Kidney glomerular epithelial cell (primary cell): ENCODE results near the gene CASP4.
"Not testable (repeated sequence)": the region's sequence is repeated elsewhere in the genome, so short reads cannot be mapped to it uniquely, and the experiment has no call there.

Experiments used
- DNase-seq: peaks from one replicate; lab custom pipeline; 2025; lab: John Stamatoyannopoulos, UW

CASP4 gene

DNA sequence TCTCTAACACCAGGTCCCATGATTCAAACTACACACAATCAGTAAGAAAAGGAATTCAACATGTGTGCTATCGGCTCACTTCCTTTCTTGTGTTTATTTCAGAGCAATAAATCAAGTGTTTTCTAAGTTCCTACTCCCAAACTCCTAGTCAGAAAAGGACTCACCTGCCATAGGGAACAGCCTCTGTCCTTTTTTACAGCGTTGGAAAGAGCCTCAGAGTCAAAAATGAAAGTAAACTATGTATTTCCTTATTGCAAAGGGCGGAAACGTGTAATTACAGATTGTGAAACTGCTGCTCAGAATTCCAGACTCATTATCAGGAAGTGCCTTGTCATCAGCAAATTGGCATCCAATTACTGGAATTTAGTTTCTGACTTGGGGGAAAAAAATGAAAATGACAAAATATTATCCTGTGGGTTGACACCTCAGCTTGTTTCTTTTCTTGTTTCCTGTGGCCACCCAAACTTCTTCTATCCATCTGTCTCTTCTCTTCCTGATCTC lies at the start of gene CASP4:
CASP4 (minus strand) TSS at position 220 of the 501 bp plus-strand sequence; CDS start at position 171, 49 bp downstream.
- peak; percentile 62 for DNase-seq

DNA sequence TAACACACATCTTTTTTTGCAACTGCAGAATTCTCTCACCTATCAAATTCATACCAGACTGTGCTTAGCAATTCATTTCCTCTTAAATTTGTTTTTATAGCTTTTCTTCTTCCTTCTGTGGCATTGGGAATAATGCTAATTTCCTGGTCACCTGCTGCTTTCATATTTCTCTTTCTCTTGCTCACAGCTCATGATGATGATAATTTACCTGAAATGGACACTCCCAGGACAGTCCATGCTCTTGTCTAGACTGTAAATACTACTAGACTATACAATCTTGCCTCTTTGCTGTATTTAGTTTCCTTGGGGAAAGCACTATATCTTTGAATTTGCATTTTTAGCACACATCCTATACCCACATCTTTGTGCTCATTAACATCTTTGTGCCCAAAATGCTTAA lies 39.1 kb upstream of the CASP4 start:
- DNase-seq = no peak

- no peak for DNase-seq
Measured at GRCh38 chr11:105005451-105005845, 37.1 kb upstream of the CASP4 start.

- no peak for DNase-seq
Measured at GRCh38 chr11:105004021-105004420, 35.6 kb upstream of the CASP4 start.

DNA sequence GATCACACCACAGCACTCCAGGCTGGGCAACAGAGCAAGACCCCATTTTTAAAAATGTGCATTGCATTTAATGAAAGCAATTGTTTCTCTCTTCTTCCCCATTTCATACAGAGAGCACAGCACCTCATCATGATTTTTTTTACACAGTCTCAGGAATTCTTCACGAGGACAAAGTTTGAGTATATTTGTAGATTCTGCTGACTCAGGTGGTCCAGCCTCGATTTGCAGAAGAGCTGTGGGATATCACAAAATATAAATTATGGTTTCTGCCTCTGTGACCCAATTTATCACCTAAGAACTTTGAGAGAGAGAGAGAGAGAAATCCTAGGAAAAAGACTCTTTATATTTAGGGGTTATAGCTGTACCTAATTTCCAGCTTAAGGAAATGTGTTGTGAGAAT lies 34.8 kb upstream of the CASP4 start:
- no peak for DNase-seq

GRCh38 chr11:105000797-105001196 lies 32.4 kb upstream of the CASP4 start:
- DNase-seq = no peak

DNA sequence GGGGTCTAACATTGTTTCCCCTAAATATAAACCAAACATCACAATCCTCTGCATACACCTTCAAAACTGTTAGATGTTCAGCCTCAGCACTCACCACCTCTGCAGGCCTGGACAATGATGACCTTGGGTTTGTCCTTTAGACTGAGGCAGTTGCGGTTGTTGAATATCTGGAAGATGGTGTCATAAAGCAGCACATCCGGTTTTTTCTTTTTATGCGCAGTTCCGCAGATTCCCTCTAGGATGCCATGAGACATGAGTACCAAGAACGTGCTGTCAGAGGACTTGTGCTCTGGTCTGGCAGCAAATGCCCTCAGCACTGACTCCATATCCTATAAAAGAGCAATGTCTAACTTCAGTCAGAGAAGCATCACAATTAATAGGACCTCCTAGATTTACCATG lies 31.8 kb upstream of the CASP4 start:
- DNase-seq = no peak

- peak; percentile 50 for DNase-seq
Measured at GRCh38 chr11:104999721-105000120, 31.3 kb upstream of the CASP4 start.

DNA sequence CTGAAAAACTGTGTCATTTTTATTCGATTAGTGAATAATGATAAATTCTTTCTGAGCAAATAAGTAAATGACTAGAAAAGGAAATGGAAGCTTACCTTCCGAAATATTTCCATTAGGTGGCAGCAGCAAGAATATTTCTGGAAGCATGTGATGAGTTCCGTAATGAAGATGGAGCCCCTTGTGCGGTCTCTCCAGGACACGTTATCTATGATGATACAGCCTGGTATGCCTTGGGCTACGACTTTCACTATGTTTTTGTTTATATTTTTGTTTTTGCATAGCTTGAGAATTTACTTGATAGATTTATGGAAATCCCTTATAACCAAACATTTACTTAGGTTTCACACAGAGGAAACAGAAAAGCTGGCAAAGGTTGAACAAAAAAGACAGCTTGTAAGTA lies 28.9 kb upstream of the CASP4 start:
- peak; percentile 2 for DNase-seq

DNA sequence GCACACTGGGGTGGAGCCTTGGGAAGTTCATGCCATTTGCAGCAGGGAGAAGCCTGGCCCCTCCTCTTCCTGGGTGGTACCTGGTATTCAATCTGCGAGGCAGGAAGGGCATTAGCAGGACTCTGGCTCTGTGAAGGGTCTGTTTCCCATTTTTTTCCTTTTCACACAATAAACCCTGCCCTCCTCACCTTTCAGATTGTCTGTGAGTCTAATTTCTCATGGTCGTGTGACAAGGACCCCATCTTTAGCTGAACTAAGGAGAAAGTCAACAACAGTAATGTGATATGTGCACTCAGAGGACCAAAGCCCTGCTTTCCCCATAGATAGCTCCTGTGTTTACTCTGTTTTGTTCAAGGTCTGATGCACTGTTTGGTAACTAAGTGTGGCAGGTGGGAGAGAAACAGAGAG lies 26.6 kb upstream of the CASP4 start:
- no peak for DNase-seq

DNA sequence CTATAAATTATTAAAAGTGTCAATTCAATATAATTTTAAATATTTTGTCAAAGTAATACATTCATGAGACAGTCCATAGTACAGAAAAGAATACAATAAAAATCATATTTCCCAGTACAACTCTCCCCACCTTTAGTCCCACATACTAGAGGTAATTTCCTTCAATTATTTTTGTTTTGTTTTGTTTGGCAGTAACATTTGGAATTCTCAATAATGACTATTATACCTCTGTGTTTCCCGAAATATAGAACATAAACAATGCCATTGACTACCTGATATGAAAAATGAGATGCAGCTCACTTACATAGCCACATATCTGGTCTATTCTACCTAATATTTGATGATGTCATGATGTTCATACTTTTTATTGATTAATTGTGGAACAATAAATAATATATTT lies 24.4 kb upstream of the CASP4 start:
- DNase-seq = no peak

DNA sequence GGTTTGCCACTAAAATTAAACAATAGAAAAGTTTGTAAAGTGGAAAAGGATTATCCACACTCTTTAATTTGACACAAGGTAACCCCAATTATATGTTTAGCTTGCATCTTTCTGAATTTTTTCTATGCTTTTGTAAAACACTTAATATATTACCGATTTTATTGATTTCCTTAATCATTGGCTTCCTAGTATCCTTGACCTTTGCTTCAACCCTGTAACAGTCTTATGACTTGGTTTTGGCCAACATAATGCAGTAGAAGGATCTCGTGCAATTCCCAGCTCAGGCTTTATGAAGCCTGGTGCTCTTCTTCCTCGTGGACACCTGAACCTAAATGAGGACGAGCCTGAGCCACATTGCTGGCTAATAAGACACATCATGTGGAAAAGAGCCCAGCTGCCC lies 23.6 kb upstream of the CASP4 start:
- no peak for DNase-seq

- no peak for DNase-seq
Measured at GRCh38 chr11:104984808-104985207, 16.4 kb upstream of the CASP4 start.

DNA sequence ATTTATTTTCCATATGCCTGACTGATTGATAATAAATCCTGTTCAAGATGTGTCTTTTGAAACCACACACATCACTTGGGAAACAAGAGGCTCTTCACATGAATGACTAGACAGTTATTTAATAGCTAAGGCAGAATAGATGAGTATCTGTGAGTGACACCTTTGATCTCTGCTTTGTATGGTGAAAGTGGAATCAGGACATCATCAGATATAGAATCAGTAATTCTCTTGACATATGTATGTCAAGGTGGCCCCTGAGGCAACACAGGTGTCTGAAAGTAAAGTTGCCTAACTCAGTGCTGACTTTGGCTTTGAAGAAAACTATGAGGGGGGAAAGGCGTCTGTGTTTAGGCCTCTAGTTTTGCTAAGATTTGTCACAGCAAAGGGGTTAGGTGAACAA lies 11.5 kb upstream of the CASP4 start:
- DNase-seq = no peak

GRCh38 chr11:104973616-104974015 lies 5.2 kb upstream of the CASP4 start:
- no peak for DNase-seq

DNA sequence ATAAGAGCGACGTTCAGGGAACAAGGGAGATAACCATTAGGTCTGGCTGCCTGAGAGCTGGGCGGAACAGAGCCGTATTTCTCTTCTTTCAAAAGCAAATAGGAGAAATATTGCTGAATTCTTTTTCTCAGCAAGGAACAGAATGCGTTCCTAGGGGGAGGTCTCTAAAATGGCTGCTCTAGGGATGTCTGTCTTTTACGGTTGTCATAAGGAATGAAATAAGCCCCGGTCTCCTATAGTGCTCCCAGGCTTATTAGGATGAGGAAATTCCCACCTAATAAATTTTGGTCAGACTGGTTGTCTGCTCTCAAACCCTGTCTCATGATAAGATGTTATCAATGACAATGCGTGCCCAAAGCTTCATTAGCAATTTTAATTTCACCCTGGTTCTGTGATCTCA lies 4.5 kb upstream of the CASP4 start:
- not testable (repeated sequence) for DNase-seq

- DNase-seq = no peak
Measured at GRCh38 chr11:104970756-104971155, 2.4 kb upstream of the CASP4 start.

- DNase-seq = no peak
Measured at GRCh38 chr11:104968856-104969776, 742 bp upstream of the CASP4 start.

GRCh38 chr11:104967534-104968354 lies 630 bp downstream of the CASP4 start:
- DNase-seq = no peak

- no peak for DNase-seq
Measured at GRCh38 chr11:104965735-104966134, 2.6 kb downstream of the CASP4 start.

- DNase-seq = no peak
Measured at GRCh38 chr11:104964247-104964646, 4.1 kb downstream of the CASP4 start.

- DNase-seq = no peak
Measured at GRCh38 chr11:104962852-104963251, 5.5 kb downstream of the CASP4 start.

DNA sequence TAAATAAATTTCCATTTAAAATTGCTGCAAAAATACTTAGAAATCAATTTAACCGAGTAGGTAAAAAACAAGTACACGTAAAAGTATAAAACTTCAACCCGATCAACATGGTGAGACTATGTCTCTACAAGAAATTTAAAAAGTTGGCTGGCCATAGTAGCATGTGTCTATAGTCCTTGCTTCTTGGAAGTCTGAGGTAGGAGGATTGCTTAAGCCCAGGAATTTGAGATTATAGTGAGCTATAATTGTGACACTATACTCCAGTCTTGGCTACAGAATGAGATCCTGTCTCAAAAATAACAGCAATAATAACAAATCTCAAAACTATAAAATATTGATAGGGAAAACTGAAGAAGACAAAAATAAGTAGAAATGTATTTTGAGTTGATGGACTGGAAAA lies 11.1 kb downstream of the CASP4 start:
- DNase-seq = no peak
